GDM1 (cell line): Measurements from ENCODE around the gene POU5F1.
A peak's percentile ranks its signal among the peaks of the same experiment; 100 is the strongest.

Experiments used
- DNase-seq: peaks from one replicate; lab custom pipeline; 2025; lab: John Stamatoyannopoulos, UW

Gene POU5F1

DNA sequence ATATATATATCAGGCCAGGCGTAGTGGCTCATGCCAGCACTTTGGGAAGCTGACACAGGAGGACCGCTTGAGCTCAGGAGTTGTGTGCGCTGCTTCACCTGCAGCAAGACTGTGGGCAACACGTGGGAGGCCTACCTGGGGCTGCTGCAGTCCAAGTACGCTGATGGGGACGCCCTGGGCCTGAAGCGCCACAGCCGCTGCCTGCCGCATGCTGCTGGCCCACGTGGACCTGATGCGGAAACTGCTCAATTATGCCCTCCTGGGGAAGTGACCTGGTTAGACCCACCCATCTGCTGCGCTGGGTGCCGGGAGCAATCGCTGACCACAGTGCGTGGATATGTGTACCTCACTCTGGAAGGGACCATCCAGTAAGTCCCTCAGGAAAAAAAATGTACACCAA, 29.8 kb downstream of the POU5F1 start:
- DNase-seq, result no peak

GRCh38 chr6:31139599-31139998, 30.9 kb downstream of the POU5F1 start:
- DNase-seq, result no peak

GRCh38 chr6:31138982-31139381, 31.5 kb downstream of the POU5F1 start, which contains the start of gene PSORS1C2:
PSORS1C2 (minus strand) TSS chr6:31139066; CDS start chr6:31139026, 40 bp downstream.
- DNase-seq, result no peak

GRCh38 chr6:31135710-31136109, 34.8 kb downstream of the POU5F1 start:
- no peak for DNase-seq

GRCh38 chr6:31132806-31133205, 37.7 kb downstream of the POU5F1 start:
- no peak for DNase-seq

DNA sequence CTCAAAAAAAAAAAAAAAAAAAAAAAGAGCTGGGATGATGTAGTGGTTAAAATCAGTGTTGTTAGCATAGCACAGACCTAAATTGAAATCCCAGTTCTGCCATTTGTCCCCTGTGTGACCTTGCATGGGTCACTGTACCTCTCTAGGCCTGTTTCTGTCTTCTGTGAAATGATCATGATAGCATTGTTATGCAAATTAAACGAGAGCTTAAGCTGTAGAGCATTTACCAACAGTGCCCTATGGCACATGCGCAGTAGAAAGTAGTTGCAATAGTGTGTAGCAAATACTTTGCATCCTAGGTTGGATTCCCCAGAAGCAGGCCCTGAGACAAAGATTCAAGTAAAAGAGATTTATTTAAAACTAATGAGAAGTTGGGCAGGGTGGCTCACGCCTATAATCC, 38.9 kb downstream of the POU5F1 start:
- DNase-seq, result no peak

GRCh38 chr6:31130751-31131150, 39.7 kb downstream of the POU5F1 start:
- no peak for DNase-seq

DNA sequence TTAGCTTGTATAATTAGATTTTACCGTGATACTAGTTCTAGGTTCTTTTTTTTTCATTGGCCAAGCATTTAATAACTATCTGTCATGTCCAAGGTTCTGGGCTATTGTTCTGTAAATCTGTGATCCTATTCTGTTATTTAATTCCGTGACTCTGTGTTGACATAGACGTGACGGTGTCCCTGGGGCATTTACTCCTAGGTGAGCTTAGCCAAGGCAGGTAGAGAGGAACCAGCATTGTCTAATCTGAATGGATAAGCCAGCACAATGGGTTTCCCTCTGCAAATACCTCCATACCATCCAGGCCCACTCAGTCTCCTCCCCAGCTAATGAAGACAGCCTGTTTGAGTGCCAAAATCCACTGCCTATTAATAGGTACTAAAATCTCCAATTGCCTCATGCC, 41.4 kb downstream of the POU5F1 start:
- no peak for DNase-seq

- no peak for DNase-seq
Measured at GRCh38 chr6:31128093-31128676, 42.3 kb downstream of the POU5F1 start.

DNA sequence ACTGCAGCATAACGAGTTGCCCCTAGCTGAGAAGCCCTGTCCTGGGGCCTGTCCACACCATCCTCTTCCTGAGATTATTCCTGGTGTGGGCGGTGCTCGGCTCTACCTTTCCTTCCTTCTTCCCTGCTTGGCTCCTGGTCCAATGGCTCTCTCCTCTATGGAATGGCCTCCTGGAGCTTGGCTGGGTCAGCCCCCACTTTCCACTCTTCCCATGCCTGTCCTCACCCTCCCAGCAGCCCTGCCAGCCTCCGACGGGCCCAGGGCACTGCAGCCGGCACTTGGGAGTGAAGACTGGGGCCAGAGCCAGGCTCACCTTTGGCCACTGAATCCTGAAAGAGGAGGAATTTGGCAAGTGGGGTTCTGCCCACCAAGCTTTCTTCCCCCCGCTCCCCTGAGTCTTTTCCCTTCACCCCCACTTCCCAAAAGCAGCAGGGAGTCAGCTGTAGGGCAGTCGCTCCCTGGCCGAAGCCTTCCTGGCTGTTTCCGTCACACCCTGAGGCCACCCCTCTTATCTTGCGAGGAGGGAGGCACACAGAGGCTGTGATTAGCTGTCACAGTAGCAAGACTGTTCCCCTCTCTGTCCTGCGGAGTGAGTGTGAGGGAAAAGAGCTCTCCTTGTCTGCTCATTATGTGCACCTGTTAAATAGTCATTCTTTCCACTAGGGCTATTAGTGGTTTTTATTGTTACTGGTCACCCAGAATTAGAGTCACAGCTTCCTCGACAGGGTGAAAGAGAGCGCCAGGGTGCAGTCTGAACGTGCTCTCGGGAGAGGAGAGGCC, 43.9 kb downstream of the POU5F1 start:
- DNase-seq, result no peak

DNA sequence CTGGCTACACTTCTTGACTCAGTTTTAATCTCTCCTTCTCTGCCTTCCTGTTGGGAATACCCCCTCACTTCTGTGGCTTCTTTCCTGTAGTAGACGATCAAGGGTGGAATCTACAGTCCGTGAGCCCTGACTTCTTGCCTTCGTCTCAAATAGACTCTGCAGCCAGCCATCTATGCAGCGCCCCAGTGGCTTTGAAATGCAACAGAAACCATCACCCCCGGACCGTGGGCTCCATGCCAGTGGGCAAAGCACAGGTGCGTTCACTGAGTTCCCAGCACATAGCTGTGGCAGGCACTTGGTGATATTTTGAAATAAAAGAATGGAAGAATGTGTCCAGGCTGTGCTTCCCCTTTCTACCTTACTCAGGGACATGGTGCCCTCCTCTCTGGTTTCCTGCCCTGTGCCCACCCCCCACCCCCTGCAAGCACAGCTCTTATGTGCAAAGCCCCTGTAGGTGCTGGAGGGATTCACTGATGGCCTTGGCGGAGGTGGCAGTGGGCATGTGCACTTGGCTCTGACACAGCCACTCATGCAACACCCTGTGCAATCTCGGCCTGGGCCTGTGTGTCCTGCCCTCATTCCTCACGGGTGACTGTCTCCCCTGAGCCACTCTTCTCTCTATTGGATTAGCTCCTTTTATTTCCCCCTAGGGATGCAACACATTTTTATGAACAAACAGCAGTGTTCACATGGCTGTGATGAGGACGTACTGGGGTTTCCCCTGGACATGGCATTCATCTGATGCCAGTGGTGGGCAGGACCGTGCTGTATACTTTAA, 44.7 kb downstream of the POU5F1 start:
- peak; percentile 8 for DNase-seq

DNA sequence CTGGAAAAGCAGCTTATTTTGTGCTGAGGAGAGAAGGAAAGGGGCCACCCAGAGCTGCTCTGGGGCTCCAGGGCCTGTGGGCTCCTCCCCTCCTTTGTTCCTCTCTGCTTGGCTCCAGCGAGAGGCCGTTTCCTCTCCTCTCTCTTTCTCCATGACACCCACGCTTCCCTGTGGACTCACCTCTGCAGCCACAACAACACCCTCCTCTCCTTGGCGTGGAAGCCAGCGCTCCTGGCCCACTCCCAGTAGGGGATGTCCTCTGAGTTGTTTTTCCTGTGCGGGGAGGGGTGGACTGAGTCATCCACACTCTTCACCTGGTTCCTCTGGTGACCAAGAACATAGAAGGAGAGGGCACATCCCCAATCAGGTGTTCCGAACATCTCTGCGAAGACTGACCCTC, 45.3 kb downstream of the POU5F1 start:
- no peak for DNase-seq

- no peak for DNase-seq
Measured at GRCh38 chr6:31122791-31123706, 47.4 kb downstream of the POU5F1 start.

DNA sequence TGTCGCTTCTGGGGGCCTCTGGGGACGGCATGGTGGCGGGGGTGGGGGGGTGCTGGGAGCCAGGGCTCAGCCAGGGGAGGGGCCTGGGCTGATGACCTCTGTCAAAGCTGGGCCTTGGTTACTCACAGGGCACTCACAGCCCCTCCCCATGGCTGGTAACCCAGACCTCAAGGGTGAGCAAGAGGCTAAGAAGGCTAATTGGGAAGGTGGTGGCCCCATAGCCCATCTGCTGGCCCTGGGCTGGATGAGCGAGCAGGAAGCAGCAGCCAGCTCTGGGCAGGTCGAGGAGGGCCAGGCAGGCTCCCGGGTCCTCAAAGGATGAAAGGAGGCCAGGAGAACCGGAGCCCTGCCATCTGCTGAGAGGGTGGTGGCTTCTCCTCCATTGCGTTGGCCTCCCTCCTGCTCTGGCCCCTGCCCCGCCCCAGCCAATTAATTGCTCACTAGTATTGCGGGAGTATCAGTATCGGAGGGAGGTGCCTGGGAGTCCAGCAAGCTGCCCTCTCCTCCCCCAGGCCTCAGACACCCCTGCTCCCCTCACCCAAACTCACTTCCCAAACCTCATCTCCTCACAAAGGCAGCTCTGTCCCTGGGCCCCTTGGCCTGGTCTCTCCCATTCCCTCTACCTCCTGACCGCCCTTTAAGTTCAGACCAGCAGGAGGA, 49.2 kb downstream of the POU5F1 start:
- no peak for DNase-seq

- no peak for DNase-seq
Measured at GRCh38 chr6:31120151-31120915, 50.1 kb downstream of the POU5F1 start, which contains the start of gene CDSN. CDSN (minus strand) TSS chr6:31120446; CDS start chr6:31120419, 27 bp downstream.

DNA sequence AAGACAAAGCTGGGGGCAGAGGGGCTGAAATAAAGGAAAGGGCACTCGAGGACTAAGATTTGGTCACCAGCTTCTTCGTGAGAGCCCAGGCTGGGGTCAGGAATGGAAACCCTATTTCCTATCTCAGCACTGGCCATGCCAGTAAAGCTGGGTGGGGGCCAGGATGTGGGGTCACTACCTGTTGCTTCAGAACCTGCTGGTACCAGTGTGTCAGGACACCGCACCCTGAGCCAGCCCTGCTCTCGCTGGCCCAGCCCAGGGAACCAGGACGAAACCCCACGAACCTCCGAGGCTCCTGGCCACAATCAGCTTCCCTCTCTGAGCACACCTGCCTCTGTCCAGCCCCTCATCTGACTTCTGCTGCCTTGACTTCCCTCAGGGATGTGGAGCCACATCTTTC, 52.3 kb downstream of the POU5F1 start:
- no peak for DNase-seq

GRCh38 chr6:31116661-31117385, 53.7 kb downstream of the POU5F1 start:
- no peak for DNase-seq

DNA sequence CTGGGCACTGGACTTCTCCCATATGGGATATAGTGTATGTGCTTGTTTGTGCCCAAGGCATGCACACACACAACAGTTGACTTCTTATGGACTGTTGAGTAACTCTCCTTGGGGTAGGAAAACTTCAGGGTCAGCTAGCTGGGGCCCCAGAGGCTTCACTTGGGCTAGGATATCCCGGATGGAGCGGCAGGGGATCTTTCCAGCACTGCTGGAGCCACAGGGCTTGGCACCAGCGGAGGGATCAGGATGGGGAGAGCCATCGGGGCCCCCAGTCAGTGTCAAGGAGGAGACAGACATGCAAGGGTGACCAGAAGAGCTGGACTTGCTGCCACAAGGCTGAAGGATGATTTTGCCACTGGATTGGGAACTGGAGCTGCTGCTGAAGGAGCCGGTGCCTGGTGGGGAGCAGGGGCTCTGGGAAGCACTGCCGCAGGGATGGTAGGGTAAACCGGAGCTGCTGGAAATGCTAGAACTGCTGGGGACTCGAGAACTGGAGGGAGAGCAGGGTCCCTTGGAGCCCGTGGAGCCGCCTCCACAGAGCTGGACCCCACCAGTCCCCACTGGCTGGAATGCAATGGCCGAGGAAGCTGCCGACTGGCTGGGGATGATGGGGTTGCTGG, 54.4 kb downstream of the POU5F1 start:
- DNase-seq, result no peak
